Hepatic stellate cell (primary cell): ENCODE data around the gene ORMDL1.
A peak's percentile ranks its signal among the peaks of the same experiment; 100 is the strongest.

Source experiments
- DNase-seq: peaks from one replicate; pipeline ENCODE4 v3.0.0; 2011; ENCODE audit warnings: low spot score

The ORMDL1 gene

GRCh38 chr2:189783927-189784867, at the start of gene ORMDL1, which contains the start of gene PMS1:
Gene ORMDL1 (minus strand): TSS chr2:189784339. CDS start chr2:189782595, 1,744 bp downstream.
Gene PMS1 (plus strand): TSS chr2:189784450. CDS start chr2:189791810, 7,360 bp downstream.
- DNase-seq: peak; percentile 96

- no peak for DNase-seq
These were observed 46.4 kb upstream of the ORMDL1 start for GRCh38 chr2:189830510-189830909.

GRCh38 chr2:189829102-189829833, 45.1 kb upstream of the ORMDL1 start:
- no peak for DNase-seq

- DNase-seq: no peak
These were observed 41.9 kb upstream of the ORMDL1 start for GRCh38 chr2:189826039-189826438.

- no peak for DNase-seq
These were observed 40.7 kb upstream of the ORMDL1 start for GRCh38 chr2:189824694-189825396.

GRCh38 chr2:189821953-189822748, 38.0 kb upstream of the ORMDL1 start:
- peak; percentile 32 for DNase-seq

- peak; percentile 15 for DNase-seq
These were observed 35.2 kb upstream of the ORMDL1 start for GRCh38 chr2:189819297-189819704.

- no peak for DNase-seq
These were observed 34.3 kb upstream of the ORMDL1 start for GRCh38 chr2:189818249-189819038.

- no peak for DNase-seq
These were observed 19.3 kb upstream of the ORMDL1 start for GRCh38 chr2:189803431-189803830.

- no peak for DNase-seq
These were observed 18.3 kb upstream of the ORMDL1 start for GRCh38 chr2:189802396-189802912.

GRCh38 chr2:189799531-189799930, 15.4 kb upstream of the ORMDL1 start:
- DNase-seq: peak; percentile 32

GRCh38 chr2:189799030-189799331, 14.8 kb upstream of the ORMDL1 start:
- DNase-seq: no peak

GRCh38 chr2:189798312-189799029, 14.3 kb upstream of the ORMDL1 start:
- DNase-seq: peak; percentile 9

- no peak for DNase-seq
These were observed 13.8 kb upstream of the ORMDL1 start for GRCh38 chr2:189797902-189798301.

GRCh38 chr2:189794310-189794709, 10.2 kb upstream of the ORMDL1 start:
- no peak for DNase-seq

GRCh38 chr2:189791338-189792042, 7.4 kb upstream of the ORMDL1 start:
- DNase-seq: no peak

GRCh38 chr2:189783451-189783926, 650 bp downstream of the ORMDL1 start:
- peak; percentile 31 for DNase-seq

- DNase-seq: no peak
These were observed 1.9 kb downstream of the ORMDL1 start for GRCh38 chr2:189782221-189782671.

GRCh38 chr2:189772212-189772611, 11.9 kb downstream of the ORMDL1 start:
- DNase-seq: no peak
